AG04449 (cell line): Measurements from ENCODE around the gene OR10AG1.

Source experiments
- CTCF ChIA-PET: fragments of 350-600 bp; formaldehyde crosslinking; extraction: SDS; loops from one replicate; lab custom pipeline; 2021; ENCODE audit warnings: antibody characterized with exemption; lab: Yijun Ruan, JAX
- POLR2A ChIA-PET: fragments of 400-600, 350-600 bp; formaldehyde crosslinking; extraction: SDS; loops from one replicate; lab custom pipeline; 2020; ENCODE audit warnings: antibody characterized with exemption, inconsistent platforms; lab: Yijun Ruan, JAX
- DNase-seq: peaks from one replicate; pipeline ENCODE4 v3.0.0-alpha.2; 2010; ENCODE audit warnings: low read depth, low spot score
- H3K4me3 ChIP-seq: 2 replicates; pipeline ENCODE4 v1.5.1; 2011; ENCODE audit warnings: low read depth, mild to moderate bottlenecking, control low read depth, low read length
- CTCF ChIP-seq: IDR thresholded peaks from one replicate; pipeline ENCODE4 v1.5.1; 2011; ENCODE audit warnings: mild to moderate bottlenecking, moderate library complexity, low read length, control low read depth, inconsistent platforms; ENCODE audit not compliant: insufficient read depth; ENCODE audit errors: missing control alignments

The OR10AG1 gene

GRCh38 chr11:55966391-55966790 lies 3.4 kb downstream of the OR10AG1 start:
- no peak for TF ChIP-seq CTCF
- no peak for DNase-seq
- H3K4me3 ChIP-seq, result no peak overlapping the region
- ChIA-PET POLR2A (no interaction called here), CTCF (no interaction called here)

- CTCF ChIA-PET, result no interaction called here
- H3K4me3 ChIP-seq, result no peak overlapping the region
- DNase-seq, result no peak
- TF ChIP-seq CTCF, result no peak
- POLR2A ChIA-PET, result no interaction called here
Measured at GRCh38 chr11:55956521-55956920, 13.2 kb downstream of the OR10AG1 start.

GRCh38 chr11:55949330-55949729 lies 20.4 kb downstream of the OR10AG1 start:
- ChIA-PET CTCF (no interaction called here), POLR2A (no interaction called here)
- H3K4me3 ChIP-seq, result no peak overlapping the region
- TF ChIP-seq CTCF, result no peak
- DNase-seq, result no peak

GRCh38 chr11:55942785-55943392 lies 26.9 kb downstream of the OR10AG1 start:
- ChIA-PET POLR2A (no interaction called here), CTCF (no interaction called here)
- H3K4me3 ChIP-seq, result no peak overlapping the region
- no peak for DNase-seq
- TF ChIP-seq CTCF, result no peak

GRCh38 chr11:55936300-55936699 lies 33.4 kb downstream of the OR10AG1 start, which contains the start of gene OR5I1:
Gene OR5I1 (minus strand): TSS chr11:55936400. CDS start chr11:55936400, 0 bp downstream.
- CTCF ChIA-PET, result no interaction called here
- DNase-seq, result no peak
- POLR2A ChIA-PET, result no interaction called here
- H3K4me3 ChIP-seq, result no peak within 1 kb of the TSS
- TF ChIP-seq CTCF, result no peak

- DNase-seq, result no peak
- H3K4me3 ChIP-seq, result no peak overlapping the region
- CTCF ChIA-PET, result no interaction called here
- no peak for TF ChIP-seq CTCF
- POLR2A ChIA-PET, result no interaction called here
Measured at GRCh38 chr11:55920537-55920936, 49.2 kb downstream of the OR10AG1 start.
